NCI-H2196 treated with DMSO at 0.1 percent for 48 hours (cell line): ENCODE data around the gene OSBPL3.
"Not testable (repeated sequence)": the region's sequence is repeated elsewhere in the genome, so short reads cannot be mapped to it uniquely, and the experiment has no call there.

Experiments used
- DNase-seq: peaks from one replicate; lab custom pipeline; 2025; ENCODE audit not compliant: unreplicated experiment; lab: John Stamatoyannopoulos, UW

The OSBPL3 gene

GRCh38 chr7:24922099-24922773 lies 57.7 kb downstream of the OSBPL3 start:
- DNase-seq, result no peak

- DNase-seq, result no peak
These were observed 58.7 kb downstream of the OSBPL3 start for GRCh38 chr7:24921362-24921679.

DNA sequence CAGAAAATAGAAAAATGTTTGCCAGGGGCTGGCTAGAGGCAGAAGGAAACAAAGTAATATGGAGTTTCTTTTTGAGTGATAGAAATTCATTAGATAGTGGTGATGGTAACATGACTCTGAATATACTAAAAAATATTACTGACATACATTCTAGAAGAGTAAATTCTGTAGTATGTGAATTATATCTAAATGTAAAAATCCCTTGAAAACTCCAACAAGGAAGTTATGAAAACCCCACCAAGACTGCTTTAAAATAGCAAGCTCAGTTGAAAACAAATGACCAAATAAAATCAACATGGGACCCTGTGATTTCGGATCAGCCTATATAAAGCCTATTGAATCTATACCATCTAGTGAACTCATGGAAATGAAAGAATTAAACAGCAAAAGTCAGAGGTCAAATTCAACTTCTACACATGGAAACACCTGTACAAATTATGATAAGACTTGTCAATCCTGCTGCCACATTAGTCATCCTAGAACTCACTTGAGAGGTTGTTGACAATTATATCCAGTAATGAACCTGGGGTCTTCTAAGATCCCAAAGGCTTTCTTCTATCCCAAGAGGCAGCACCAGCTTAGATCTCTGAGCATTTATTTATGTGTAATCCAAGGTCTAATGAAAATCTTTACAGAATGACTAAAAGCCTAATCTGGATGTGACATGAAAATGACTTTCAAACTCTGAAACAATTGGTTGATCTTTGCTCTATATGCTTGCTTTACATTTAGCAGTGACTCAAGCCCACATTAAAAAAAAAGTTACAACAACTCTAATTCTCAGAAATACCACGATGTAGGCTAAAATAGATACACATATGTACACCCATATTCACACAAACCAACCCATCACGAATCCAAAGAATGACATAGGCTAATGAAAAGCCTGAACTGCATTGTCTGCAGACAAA lies 59.3 kb downstream of the OSBPL3 start:
- DNase-seq, result no peak

- DNase-seq, result no peak
These were observed 62.3 kb downstream of the OSBPL3 start for GRCh38 chr7:24917510-24918239.

GRCh38 chr7:24916463-24917040 lies 63.4 kb downstream of the OSBPL3 start:
- no peak for DNase-seq

DNA sequence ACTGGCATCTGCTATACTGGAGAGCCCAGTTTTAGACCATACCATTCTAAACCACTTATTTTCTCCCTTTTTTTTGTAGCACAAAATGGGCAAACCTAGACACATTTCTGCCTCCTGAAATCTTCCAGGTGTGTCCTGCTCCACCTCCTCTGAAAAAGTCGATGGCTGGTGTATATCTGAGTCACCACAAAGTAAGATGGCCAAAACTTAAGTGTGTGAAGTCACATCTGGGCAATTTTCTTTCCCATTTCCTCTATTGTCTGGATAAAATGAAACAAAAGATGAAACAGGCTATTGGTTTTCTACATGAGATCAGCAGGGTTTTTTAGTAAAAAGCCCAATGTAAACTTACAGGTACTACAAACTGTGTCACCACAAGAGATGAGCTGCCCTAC lies 65.5 kb downstream of the OSBPL3 start:
- DNase-seq, result no peak

DNA sequence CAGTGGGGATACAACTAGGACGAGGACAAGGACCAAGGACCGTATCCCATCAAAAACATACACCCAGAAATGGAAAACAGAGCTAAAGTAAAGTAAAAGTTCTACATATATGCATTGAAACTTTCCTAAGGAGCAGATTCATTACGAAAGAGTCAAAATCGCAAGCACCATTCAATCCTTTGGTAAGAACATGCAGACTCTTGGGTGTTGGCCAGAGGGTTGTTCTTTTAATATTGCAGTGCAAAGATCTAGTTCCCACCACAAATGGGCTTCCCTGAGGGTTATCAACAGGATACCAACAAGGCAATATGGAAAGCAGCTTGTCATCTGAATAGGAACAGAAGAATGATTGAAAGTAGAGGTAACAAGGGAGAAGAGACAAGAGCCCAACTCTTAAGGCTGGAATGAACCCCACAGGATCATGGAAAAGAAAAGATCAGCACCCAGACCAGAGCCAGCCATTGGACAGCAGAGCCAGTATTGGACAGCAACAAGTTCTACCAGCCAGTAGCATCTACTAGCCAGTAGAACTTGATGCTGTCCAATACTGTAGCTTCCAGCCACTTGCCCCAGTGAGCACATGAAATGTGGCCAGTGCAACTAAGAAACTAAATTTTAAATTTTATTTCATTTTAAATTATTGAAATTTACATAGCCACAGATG lies 66.0 kb downstream of the OSBPL3 start:
- no peak for DNase-seq

- no peak for DNase-seq
These were observed 67.0 kb downstream of the OSBPL3 start for GRCh38 chr7:24912874-24913514.

DNA sequence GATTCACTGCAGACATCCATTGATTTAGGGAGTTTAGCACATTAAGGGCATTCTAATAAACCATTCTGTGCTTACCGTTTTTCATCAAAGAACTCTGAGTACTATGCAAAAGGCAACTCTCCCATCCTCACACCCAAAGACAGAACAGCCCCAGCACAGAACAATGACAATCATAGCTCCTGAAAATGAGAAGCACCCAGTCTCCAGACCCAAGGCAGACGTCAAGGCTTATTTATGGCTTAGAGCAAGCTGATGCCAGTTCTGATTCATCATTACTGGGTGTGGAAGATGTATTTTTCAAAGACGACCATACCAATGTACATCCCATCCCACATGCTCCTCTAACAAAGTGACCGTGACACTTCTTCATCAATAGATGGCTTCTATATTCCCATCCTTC lies 67.6 kb downstream of the OSBPL3 start:
- DNase-seq, result no peak

- no peak for DNase-seq
These were observed 68.8 kb downstream of the OSBPL3 start for GRCh38 chr7:24911213-24911603.

- DNase-seq, result no peak
These were observed 69.3 kb downstream of the OSBPL3 start for GRCh38 chr7:24910551-24911212.

- no peak for DNase-seq
These were observed 71.3 kb downstream of the OSBPL3 start for GRCh38 chr7:24908727-24909126.

DNA sequence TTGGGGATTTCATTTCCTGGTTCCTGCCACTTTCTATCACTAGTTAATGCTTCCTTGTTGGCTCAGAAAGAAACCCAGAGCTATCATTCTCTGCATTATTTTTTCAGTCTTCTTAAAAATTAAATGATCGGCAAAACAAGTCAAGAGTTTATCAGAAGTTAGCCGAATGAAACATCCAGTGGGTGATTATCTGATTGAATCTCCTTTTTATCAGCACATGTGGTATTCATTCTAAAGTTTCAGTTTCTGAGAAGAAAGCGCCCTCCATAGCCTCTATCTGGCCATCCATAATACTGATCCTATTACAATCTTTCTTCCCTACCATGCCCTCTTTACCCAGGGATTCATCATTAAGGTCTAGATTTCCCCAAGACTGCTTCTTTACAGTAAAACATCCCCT lies 71.8 kb downstream of the OSBPL3 start:
- DNase-seq, result no peak

DNA sequence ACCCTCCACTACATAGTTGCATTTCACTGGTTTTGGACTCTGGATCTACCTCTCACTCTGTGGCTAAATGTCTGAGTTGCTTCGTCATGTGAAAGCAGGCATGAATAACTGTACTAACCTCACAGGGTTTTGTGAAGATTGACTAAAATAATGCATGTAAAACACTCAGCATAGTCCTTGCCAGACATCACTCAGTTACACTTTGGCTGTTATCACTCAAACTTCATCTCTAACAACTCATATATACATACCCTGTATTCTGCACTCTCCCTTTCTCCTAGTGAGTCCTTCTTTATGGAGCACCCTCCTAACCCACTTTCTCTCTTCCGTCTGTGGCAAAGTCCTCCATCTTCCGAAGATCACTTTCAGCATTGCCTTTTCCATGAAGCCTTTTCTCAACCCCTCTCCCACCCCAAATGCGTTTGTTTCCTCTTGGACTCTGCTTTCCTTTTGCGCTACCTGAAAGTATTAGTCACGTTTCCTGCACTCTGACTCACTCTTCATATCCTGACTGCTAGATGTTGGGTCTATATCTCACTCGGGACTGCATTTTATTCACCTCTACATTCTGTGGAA lies 72.6 kb downstream of the OSBPL3 start:
- DNase-seq, result no peak

GRCh38 chr7:24905996-24906770 lies 73.8 kb downstream of the OSBPL3 start:
- DNase-seq, result no peak

DNA sequence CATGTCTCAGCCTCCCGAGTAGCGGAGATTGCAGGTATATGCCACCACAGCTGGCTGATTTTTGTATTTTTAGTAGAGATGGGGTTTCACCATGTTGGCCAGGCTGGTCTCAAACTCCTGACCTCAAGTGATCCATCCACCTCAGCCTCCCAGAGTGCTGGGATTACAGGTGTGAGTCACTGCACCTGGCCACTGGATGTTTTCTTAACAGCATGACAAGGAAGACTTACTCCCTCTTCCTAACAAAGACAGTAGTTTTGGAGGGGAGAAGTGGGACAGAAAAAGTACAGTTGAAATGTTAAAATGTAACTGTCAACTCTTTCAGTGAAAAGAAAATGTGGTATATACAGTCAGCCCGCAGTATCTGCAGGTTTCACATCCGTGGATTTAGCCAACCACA lies 76.0 kb downstream of the OSBPL3 start:
- DNase-seq, result not testable (repeated sequence)

DNA sequence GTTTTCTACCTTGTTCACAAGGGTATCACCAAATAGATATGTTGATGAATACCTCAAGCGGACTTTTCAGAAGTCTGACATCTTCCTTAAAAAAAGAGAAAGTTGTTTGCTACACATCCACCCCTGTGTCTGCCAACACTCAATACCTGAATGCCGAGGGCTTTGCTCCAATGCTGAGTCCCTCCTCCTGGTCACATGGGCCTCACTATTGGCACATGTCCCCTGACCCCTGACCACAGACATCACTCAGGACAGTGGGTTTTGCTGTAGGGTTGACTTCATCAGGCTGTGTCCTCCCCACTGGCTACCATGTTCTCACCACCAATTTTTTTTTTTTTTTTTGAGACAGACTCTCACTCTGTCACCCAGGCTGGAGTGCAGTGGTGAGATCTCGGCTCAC lies 76.4 kb downstream of the OSBPL3 start:
- no peak for DNase-seq

DNA sequence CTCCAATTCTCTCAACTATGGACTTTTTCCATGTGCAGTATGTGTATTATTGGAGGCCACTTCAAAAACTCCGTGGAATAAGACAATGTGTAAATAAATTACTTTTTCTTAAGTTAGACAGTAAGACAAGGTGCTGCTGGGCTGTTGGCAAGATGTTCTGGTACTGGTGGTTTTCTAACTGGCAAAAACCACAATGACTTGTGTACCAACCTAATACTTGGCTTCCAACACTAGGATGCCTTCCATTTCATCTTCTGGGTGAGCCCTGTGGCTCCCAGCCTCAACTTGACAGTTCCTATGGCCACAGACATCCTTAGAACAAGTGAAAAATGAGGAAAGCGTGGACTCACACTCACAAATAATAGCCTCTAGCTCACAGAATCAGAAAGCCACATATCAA lies 77.0 kb downstream of the OSBPL3 start:
- no peak for DNase-seq

GRCh38 chr7:24902276-24902675 lies 77.7 kb downstream of the OSBPL3 start:
- no peak for DNase-seq
